NCI-H1048 (cell line): Measurements from ENCODE around the gene TEX13B.
"Not testable (repeated sequence)": the region's sequence is repeated elsewhere in the genome, so short reads cannot be mapped to it uniquely, and the experiment has no call there.

Source experiments
- DNase-seq: peaks from one replicate; lab custom pipeline; 2025; lab: John Stamatoyannopoulos, UW

The TEX13B gene

DNA sequence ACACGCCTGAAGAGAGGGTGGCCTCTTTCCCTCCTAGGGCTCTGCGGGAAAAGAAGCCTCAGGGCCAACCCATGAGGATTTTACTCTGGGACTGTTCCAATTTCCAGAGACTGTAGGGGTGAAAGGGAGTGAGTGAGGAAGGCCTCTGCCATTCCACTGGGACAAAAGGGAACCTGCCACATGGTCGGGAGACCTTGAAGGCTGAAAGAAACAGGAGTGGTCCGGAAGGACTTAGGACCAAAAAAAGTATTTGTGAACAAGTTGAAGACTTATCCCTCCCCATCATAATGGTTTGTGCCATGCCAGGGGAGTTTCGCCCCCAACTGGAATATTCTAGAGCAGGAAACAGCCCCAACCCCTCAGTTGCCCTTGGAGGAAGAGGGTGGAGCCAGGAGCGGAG, at the start of gene TEX13B:
TSS of gene TEX13B (minus strand) at position 15 of the 400 bp plus-strand sequence. CDS start 243 bp downstream, outside the sequence.
- DNase-seq, result no peak

DNA sequence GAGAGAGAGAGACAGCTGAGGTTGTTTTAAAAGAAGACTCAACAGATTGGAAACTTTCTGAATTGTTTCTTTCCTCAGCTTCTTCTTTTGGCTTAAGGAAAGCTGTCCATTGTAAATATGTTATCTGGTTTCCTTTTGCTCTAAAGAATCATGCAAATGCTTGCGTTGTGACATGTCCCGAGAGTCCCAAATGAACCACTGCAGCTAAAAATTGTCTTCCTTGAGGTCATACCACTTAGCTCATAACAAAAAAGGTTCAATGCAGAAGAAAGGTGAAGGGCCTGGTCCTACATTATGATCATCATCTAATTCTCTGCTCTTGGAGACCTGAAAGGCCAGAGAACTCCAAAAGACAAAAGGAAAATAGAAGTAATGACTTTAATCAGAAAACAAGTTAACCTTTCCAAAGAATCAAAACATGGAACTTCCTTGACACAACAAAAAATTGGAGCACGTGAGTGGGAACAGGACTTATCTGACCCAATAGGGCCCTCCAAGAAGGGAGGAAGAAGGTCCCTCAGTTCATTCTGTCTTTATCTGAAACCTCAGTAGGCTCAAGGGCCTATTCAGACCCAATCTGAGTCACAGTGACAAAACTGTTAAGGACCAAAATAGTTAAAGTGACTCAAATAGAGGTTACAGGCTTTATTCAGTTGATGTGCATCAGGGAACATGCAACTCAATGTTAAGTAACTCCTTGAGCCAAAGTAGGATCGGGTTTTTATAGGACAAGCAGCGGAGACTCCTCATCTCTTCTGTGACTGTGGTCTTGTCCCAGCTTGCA, 48.0 kb upstream of the TEX13B start:
- no peak for DNase-seq

DNA sequence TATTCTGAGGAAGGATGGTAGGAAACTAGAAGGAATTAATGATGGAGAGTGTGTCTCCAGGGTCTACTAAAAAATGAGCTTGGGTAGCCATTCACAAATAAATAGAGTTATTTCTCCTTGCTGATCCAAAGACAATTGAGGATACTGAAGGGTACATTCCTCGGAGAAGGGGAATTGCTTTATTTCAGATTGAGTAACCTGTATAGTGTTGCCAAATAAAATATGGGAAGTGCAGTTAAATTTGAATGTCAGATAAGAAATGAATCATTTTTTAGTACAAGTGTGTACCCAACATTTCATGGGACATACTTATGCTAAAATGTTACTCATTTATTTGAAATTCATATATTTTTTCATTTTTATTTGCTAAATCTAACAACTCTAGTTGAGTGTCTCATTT, 46.7 kb upstream of the TEX13B start:
- no peak for DNase-seq

GRCh38 chrX:108025954-108026600, 43.9 kb upstream of the TEX13B start:
- no peak for DNase-seq

- DNase-seq, result no peak
Measured at GRCh38 chrX:108025376-108025775, 43.2 kb upstream of the TEX13B start.

- DNase-seq, result no peak
Measured at GRCh38 chrX:108022491-108023089, 40.4 kb upstream of the TEX13B start.

DNA sequence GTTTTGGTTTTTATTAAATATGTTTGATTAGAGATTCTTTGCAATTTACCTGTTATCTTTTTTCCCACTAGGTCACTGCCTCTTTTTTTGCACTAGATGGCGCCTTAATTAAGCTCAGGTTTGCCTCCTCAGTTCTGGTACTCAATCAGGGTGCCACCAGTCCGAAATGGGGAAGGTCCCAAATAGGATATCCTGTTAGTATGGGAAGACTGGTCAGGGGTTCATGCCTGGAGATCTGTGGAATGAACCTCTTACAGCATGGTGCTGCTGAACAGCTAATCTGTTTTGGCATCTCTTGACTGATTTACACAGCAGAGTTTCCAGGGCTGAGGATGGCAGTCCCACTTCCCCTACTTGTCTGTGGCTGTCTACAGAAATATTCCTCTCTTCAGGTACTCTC, 38.5 kb upstream of the TEX13B start:
- no peak for DNase-seq

DNA sequence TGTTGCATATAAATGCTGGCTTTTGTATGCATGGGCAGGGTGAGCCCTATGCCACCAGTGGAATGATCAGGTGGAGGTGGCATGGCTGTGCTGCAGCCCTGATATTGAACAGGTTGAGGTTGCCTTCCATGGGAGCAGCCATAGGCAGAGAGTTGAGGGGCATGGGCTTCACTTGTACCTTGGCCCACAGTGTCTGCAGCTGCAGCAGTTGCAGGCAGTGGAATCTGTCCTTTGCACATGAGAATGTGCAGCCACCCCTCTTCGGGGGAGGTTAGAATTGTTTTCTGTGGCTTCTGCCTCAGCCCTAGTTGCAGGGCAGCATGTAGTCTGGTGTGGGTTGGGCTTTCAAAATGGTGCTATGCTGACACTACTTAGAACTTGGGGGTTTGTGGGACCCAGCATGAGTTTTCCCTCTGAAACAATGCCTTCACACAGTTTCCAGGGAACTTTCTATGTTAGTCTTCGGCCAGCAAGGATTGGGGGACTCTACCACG, 37.3 kb upstream of the TEX13B start:
- DNase-seq, result no peak

DNA sequence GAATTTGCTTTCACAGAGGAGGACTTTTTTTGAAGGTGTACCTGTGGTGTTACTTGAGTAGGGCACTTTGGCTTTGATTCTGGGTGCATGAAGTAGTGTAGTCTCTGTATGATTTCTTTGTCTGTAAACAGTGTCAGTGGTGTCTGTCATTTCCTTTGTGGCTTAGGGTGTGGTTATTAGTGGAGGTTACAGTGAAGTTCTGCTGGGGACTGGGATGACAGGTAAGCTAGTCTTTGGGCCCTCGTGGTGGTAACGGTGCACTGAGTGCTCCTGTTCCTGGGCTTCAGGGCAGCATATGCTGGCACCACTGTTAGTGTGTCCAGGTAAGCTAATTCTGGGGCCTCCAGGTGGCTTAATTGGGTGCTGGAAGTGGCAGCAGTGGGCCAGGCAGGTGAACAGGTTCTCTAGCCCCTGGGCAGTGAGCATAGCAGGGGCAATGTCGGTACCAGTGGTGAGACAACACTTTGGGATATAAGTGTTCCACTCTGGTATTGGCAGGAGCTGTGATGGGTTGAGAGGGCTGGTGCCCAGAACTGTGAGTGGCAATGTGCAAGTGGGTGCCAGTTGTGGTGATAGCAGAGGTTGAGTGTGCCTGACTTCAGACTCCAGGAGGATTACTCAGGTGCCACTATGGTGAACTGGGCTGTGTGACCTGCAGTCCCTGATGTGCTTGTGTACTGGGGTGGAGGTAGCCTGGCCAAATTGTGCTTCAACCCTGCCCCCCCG, 36.6 kb upstream of the TEX13B start:
- DNase-seq, result no peak

DNA sequence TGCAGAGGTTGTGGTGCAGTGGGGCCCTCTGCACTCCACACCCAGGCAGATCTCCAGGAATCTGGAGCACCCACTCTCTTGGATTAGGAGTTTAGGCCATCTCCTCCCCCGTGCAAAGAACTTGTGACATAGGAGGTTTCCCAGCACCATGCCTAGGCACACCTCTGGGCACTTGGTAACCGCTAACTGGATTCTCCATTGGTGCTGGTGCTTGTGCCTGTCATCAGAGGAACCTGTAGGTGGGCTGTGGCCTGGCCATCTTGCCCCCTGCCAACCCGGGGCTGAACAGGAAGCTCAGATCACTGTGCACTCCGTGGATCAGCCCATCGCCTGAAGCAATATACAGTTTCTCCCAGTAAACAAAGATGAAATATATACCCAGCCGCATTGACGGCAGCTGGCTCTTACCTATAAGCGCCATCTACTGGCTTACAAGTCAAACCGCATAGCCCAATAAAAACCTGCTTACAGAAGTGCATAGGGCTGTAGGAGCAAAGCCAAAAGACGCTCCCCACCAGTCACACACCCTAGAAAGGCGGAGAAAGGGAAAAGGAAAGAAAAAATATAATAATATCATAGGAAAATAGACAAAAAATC, 19.1 kb upstream of the TEX13B start:
- peak; percentile 46 for DNase-seq

GRCh38 chrX:108000751-108001150, 18.6 kb upstream of the TEX13B start:
- DNase-seq, result no peak

DNA sequence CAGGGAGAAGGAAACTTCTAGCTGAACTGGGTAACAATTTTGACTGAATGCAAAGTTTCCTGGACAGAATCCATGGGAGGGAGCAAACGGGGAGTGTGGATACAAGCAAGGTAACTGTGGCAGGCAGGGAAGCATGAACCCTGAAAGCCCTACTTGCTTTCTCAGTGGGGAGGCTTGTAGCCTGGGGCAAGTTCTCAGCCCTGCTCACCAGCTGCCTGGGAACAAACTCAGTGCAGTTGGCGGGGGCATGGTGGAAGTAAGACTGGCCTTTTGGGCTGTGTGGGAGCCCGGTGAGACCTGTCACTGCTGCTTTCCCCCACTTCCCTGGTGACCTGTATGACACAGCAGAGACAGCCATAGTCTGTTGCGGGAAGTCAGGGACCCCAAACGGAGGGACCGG, 14.0 kb upstream of the TEX13B start:
- no peak for DNase-seq

DNA sequence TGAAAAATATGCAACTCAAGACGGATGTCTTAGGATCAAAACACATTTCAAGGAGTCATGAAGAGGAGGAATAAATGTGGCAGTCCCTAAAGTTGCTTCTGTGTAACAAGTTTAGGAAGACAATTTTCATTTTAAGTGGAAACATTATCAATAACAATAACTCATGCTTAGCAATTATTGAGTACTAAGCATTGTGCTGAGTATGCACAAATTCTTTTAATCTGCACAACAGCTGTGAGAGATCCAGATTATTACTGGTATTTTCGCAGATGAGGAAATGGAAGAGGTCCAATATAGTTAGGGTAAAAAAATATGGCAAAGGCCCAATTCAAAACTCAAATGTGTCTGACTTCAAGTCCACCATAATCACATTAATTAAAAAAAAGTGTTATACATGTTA, 2.9 kb upstream of the TEX13B start:
- DNase-seq, result no peak

DNA sequence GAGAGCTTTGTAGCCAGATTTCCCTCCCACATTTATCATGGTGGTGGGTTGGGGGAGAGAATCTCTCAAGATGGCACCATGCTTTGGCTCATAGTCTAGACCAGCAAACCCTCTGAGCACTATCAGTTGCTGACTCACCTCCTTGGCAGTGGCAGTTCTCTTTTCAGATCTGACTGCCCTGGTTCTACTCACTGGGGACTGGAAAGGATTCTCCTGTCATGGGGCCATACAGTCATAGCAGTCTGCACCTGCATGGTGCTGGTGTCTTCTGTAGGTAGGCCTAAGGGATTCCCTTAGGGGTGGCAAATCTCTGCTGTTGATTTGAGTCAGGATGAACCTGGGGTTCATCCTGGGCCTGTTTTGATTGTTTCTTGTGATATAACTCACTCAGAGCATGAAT, 2.6 kb downstream of the TEX13B start:
- DNase-seq, result no peak

DNA sequence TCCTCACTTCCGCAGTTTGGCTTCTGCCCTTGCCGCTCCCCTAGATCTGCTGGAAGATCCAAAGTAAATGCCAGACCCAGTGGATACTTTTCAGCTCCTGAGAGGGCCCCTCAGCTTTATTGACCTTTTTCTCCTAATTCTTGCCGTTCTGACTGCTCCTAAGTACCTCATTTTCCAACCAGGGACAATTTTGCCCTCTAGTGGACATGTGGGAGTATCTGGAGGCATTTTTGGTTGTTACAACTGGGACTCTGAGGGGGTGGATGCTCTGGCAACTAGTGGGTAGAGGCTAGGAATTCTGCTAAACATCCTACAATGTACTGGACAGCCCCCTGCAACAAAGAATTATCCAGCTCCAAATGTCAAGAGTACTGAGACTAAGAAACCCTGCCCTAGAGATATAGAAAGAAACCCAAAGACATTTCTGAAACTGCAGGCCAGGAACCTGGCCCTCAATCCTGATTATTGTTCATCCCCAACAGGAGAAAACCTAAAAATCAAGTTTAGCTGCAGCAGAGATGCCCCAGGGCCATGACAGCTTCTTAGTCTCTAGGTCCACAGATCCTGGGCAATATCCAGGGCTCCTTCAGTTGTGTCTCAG, 3.4 kb downstream of the TEX13B start:
- DNase-seq, result no peak

DNA sequence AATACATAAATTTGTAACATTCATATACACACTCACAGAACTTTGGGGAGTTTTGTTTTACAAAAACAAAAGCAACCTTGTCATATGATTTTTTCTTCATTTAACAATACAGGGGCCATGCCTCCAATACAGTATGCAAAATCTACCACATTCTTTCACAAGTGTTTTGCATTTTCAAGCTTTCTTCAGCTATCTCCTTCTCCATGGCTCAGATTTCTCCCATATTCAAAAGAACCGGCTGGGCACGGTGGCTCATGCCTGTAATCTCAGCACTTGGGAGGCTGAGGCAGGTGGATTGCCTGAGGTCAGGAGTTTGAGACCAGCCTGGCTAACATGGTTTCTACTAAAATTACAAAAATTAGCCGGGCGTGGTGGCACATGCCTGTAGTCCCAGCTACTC, 4.1 kb downstream of the TEX13B start:
- DNase-seq, result no peak

DNA sequence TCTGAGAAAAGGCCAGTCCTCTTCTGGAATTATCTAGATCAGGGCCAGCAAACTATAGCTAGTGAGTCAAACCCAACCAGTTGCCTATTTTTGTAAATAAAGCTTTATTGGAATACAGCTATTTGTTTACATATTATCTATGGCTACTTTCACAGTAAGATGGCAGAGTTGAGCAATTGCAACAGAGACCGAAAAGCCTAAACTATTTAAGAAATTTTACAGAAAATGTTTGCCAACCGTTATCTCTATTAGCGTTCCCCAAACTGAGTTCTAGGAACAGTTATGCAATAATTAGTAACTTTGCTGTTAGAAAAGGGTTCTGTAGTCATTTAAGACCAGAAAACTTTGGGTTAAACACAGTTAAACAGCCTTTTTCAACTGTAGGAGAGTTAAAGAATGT, 10.5 kb downstream of the TEX13B start:
- DNase-seq, result no peak

- no peak for DNase-seq
Measured at GRCh38 chrX:107970073-107970472, 12.1 kb downstream of the TEX13B start.

- no peak for DNase-seq
Measured at GRCh38 chrX:107968623-107969022, 13.5 kb downstream of the TEX13B start.

- DNase-seq, result not testable (repeated sequence)
Measured at GRCh38 chrX:107955337-107955736, 26.8 kb downstream of the TEX13B start.

GRCh38 chrX:107940095-107940494, 42.1 kb downstream of the TEX13B start:
- DNase-seq, result no peak

- no peak for DNase-seq
Measured at GRCh38 chrX:107936434-107936730, 45.8 kb downstream of the TEX13B start.
